C1 segment of cervical spinal cord (tissue), 14 donors: ENCODE measurements around the gene THBS3.
"Not testable (repeated sequence)": the region's sequence is repeated elsewhere in the genome, so short reads cannot be mapped to it uniquely, and the experiment has no call there.

Experiments used
- DNase-seq, 14 donors: peaks; one replicate each; lab custom pipeline; 2025; lab: John Stamatoyannopoulos, UW

THBS3 gene

GRCh38 chr1:155207806-155208540 lies at the start of gene THBS3:
Gene THBS3 (minus strand): TSS chr1:155207897. CDS start chr1:155207876, 21 bp downstream.
- peak in 11 of 14 donors; percentile 22 to 79 (median 68) for DNase-seq

- peak in 1 of 14 donors; percentile 9 for DNase-seq
Observed at GRCh38 chr1:155256058-155256852, 48.6 kb upstream of the THBS3 start.

- peak; percentile 47 to 89 (median 84) for DNase-seq
Observed at GRCh38 chr1:155255243-155256007, 47.7 kb upstream of the THBS3 start, which contains the start of gene ENTREP3. Gene ENTREP3 (minus strand): TSS chr1:155255483. CDS start chr1:155254877, 606 bp downstream.

- DNase-seq = peak in 8 of 14 donors; percentile 43 to 66 (median 56)
Observed at GRCh38 chr1:155254714-155255242, 47.1 kb upstream of the THBS3 start.

- peak in 2 of 14 donors; percentile 32 to 36 for DNase-seq
Observed at GRCh38 chr1:155254228-155254713, 46.6 kb upstream of the THBS3 start.

- no peak for DNase-seq
Observed at GRCh38 chr1:155253797-155254196, 46.1 kb upstream of the THBS3 start.

GRCh38 chr1:155253208-155253607 lies 45.5 kb upstream of the THBS3 start:
- no peak for DNase-seq

GRCh38 chr1:155251566-155251965 lies 43.9 kb upstream of the THBS3 start:
- DNase-seq = no peak

GRCh38 chr1:155250633-155251449 lies 43.1 kb upstream of the THBS3 start:
- peak in 13 of 14 donors; percentile 32 to 89 (median 77) for DNase-seq

GRCh38 chr1:155250246-155250632 lies 42.5 kb upstream of the THBS3 start:
- DNase-seq = no peak

GRCh38 chr1:155247667-155248553 lies 40.2 kb upstream of the THBS3 start:
- no peak for DNase-seq

- not testable (repeated sequence) for DNase-seq
Observed at GRCh38 chr1:155246796-155247195, 39.1 kb upstream of the THBS3 start.

- DNase-seq = no peak
Observed at GRCh38 chr1:155245163-155245524, 37.4 kb upstream of the THBS3 start.

GRCh38 chr1:155244368-155245162 lies 36.9 kb upstream of the THBS3 start:
- peak; percentile 79 to 99 (median 95) for DNase-seq

GRCh38 chr1:155242805-155243358 lies 35.2 kb upstream of the THBS3 start:
- no peak for DNase-seq

GRCh38 chr1:155241841-155242264 lies 34.2 kb upstream of the THBS3 start:
- DNase-seq = no peak

GRCh38 chr1:155241069-155241679 lies 33.5 kb upstream of the THBS3 start:
- peak in 12 of 14 donors; percentile 18 to 81 (median 69) for DNase-seq

GRCh38 chr1:155236451-155236850 lies 28.8 kb upstream of the THBS3 start:
- DNase-seq = no peak
